ENCODE measurements around the gene DNAH6.

GRCh38 chr2:84636080-84636971 is 120.0 kb downstream of the DNAH6 start:
- TF ChIP-seq CTCF (IDR thresholded peaks at IDR 0.05) (no peak), POLR2A (IDR thresholded peaks at IDR 0.05) (no peak)

All from right lobe of liver (tissue), 4 donors.